C4-2B (cell line): ENCODE results near the gene CDX1.

Experiments
- H3K27ac ChIP-seq: fragments of 450-650 bp; 2 replicates; pipeline ENCODE4 v1.5.1; 2017
- ZFX ChIP-seq: fragments of 450-650 bp; IDR thresholded peaks from 2 replicates; pipeline ENCODE4 v1.6.1; 2017
- TF ChIP-seq, protein P1 (sequence below): fragments of 450-650 bp; conservative IDR thresholded peaks from 2 replicates; pipeline ENCODE4 v1.5.1; 2017; ENCODE audit warnings: mild to moderate bottlenecking

Gene CDX1

DNA sequence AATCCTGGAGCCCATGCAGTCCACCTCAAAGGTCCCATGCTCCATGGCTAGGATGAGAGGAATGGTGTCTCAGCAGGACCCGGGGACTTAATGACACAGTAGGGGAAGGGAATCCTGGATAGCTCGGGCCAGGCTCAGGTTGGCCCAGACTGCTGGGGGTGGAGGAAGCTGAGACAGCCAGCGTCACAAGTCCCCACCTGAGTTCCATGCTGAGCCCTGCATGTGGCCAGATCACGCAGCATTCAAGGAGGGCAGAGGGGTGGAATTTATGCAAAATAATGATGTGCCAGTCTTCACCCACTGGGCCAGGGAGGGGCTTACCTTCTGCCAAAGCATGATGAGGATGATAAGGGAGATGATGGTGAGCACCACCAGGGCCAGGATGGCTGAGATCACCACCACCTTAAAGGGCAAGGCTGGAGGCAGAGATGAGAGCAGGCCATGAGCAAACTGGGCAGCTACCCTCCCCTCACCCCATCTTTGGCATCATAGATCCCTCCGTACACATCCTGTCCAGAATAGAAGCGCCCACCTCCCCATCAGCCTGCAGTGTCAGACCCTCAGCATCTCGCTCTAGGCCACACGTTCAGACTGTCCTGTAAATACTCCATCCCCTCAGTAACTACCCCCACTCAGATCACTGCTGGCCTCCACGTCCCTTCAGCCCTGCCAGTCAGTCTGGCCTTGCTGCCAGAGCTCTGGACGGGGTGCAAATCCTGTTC, 40.2 kb upstream of the CDX1 start:
- TF ChIP-seq, protein P1, sequence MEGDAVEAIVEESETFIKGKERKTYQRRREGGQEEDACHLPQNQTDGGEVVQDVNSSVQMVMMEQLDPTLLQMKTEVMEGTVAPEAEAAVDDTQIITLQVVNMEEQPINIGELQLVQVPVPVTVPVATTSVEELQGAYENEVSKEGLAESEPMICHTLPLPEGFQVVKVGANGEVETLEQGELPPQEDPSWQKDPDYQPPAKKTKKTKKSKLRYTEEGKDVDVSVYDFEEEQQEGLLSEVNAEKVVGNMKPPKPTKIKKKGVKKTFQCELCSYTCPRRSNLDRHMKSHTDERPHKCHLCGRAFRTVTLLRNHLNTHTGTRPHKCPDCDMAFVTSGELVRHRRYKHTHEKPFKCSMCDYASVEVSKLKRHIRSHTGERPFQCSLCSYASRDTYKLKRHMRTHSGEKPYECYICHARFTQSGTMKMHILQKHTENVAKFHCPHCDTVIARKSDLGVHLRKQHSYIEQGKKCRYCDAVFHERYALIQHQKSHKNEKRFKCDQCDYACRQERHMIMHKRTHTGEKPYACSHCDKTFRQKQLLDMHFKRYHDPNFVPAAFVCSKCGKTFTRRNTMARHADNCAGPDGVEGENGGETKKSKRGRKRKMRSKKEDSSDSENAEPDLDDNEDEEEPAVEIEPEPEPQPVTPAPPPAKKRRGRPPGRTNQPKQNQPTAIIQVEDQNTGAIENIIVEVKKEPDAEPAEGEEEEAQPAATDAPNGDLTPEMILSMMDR = no peak
- no peak for TF ChIP-seq ZFX
- H3K27ac ChIP-seq = no peak overlapping the region

DNA sequence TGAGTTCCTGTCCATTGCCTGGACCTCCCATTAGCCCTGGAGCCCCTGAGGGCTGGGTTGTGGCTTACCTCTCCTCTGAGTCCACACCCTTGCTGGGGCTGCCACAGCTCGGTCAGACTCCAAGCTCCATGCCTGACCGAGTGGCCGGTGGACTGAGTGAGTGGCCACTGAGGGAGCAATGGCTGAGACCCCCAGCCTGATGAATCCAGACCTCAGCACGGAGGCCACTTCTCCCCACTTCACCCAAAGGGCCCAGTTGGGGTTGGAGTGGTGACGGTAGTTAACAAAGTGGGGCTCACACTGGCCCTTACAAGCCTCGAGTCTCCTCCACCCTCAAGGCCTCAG, 39.7 kb upstream of the CDX1 start:
- H3K27ac ChIP-seq = no peak overlapping the region
- no peak for TF ChIP-seq ZFX
- TF ChIP-seq, protein P1 = no peak

DNA sequence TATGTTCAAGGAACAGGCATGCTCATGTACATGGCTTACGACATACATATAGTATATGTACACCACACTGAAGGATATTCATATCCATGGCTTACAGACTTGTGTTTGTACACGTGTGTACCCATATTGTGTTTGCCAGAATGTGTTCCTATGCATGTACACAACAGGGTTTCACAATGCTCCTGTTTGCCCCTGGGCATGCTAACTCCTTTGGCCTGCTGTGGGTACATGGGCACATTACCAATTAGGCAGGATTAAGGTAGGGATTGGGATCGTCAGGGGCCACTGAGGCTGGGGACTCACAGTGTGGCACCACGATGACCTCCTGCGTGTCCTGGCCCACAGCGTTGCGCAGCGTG, 37.1 kb upstream of the CDX1 start:
- no peak for TF ChIP-seq ZFX
- TF ChIP-seq, protein P1 = no peak
- H3K27ac ChIP-seq = peak overlapping the region; percentile 64

DNA sequence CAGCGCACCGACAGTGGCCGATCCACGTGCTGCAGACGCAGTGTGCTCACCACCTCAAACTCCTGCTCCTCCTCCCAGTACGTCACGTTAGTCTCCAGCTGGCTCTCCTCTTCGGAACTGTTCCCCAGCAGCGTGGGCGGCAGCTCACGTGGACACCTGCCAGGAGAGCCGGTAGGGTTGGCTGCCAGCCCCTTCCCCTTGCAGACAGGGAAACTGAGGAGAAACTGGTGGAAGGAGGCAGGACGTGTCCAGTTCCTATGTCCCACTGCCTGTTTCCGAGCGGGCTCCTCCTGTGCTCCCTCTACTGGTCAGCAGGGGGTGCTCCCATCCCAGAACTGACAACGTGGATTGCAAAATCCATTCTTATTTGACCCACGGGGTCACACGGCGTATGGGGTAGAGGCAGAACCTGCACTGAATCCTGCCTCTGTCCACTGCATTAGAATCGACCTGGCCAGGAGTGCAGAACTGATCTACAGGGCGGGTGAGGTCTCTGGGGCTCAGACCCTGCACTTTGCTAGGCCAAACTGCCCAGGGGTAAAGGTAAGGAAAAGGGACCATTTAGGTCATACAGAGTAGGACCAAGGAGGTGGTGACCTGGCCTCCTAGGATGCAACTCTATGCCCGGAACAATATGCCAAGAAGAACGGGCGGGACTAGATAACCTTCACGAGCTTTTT, 36.6 kb upstream of the CDX1 start:
- peak overlapping the region; percentile 64 for H3K27ac ChIP-seq
- TF ChIP-seq ZFX = no peak
- TF ChIP-seq, protein P1 = peak; percentile 98

DNA sequence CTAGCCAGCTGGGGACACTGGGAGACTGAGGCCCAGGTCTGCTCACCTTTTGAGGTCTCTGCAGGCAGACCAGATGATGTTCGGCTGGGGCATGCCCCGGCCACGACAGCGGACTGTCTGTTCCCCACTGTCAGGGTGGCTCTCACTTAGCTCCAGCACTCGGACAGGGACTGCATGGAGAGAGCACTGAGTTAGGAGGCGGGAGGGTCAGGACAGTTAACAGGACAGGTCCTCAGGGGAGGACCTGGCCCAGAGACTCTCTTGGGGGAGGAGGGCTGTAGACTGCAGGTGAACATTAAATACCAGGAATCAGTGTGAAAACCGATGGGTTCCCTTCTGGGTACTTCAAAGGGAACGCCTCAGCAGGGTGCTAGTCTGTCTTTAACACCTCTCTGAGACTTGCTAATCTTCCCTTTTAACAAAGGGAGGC, 36.1 kb upstream of the CDX1 start:
- peak overlapping the region; percentile 64; the same call in 1 of the 2 replicates for H3K27ac ChIP-seq
- TF ChIP-seq ZFX = no peak
- TF ChIP-seq, protein P1 = no peak

DNA sequence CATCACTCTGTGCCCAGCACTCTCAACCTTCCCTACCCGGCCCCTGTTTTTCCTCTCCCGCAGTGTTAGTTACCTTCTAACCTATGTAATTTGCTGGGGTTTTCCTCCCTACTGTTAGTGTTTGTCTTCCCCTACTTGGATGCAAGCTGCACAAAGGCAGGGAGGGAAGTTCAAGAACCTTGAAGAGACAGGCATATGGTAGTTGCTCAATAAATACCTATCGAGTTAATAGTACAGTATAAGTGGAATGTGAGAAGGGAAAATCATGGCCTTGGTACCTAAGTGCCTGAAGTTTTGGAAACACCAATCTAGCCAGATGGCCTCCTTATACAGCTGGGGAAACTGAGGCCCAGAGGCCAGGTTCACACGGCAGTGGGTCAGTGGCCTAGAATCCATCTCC, 35.1 kb upstream of the CDX1 start:
- H3K27ac ChIP-seq = no peak overlapping the region
- no peak for TF ChIP-seq ZFX
- TF ChIP-seq, protein P1 = no peak

DNA sequence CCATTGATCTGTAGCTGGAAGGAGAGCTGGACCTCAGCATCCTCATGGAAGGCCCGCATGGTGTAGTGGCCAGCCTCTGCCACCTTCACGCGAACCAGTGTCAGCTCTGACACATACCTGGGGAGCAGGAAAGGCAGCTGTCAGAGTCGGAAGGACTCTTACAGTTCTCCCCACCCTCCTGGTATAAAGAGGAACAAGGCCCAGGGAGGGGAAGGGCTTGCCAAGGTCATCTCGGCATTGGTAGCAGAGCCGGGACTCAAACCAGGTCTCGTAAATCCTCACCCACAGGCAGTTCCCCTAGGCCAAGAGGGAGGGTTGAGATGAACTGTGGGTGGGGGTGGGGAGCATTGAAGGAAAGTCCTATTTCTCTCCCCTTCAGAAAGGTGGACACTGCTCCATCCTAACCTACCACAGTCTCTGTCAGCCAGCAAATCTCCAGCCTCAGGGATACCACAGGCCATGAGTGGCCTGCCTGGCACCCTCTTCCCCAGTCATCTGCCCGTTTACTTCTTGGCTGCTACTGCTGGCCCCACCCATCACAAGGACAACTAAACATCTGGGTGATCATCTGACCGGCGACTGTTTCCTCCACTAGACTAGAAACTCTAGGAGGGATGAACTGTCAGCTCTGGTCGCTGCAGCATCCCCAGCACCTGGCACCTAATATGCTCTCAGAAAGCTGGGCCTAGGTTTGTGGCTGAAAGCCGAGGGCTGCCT, 34.4 kb upstream of the CDX1 start:
- H3K27ac ChIP-seq = no peak overlapping the region
- no peak for TF ChIP-seq ZFX
- TF ChIP-seq, protein P1 = no peak
